SU-DHL-6 (cell line): ENCODE data around the gene RRAS2.

Experiments used
- H2AFZ ChIP-seq: fragments of 200-600 bp; sonication (generic); 2 replicates; pipeline ENCODE4 v1.6.1; 2014; ENCODE audit warnings: low read depth, mild to moderate bottlenecking, moderate library complexity, mixed read lengths, antibody characterized with exemption, low read length; ENCODE audit not compliant: severe bottlenecking
- H3F3A ChIP-seq: fragments of 200-600 bp; shearing (Covaris generic); 2 replicates; pipeline ENCODE4 v1.6.0; 2016; ENCODE audit warnings: antibody characterized with exemption, mild to moderate bottlenecking; ENCODE audit not compliant: insufficient read depth
- H3K27ac ChIP-seq: fragments of 200-600 bp; sonication (generic); 2 replicates; pipeline ENCODE4 v1.5.1; 2016; ENCODE audit warnings: low read depth, mild to moderate bottlenecking, low read length, moderate library complexity, mixed read lengths
- H3K27me3 ChIP-seq: fragments of 200-600 bp; sonication (generic), shearing (Covaris generic); 2 replicates; pipeline ENCODE4 v1.6.0; 2014; ENCODE audit warnings: mild to moderate bottlenecking, low read length
- H3K36me3 ChIP-seq: fragments of 200-600 bp; sonication (generic); 2 replicates; pipeline ENCODE4 v1.6.1; 2014; ENCODE audit warnings: mild to moderate bottlenecking, low read length, mixed read lengths
- H3K4me2 ChIP-seq: fragments of 300-600, 200-600 bp; shearing (Covaris generic), sonication (generic); 2 replicates; pipeline ENCODE4 v1.6.0; 2014; ENCODE audit warnings: low read length, low read depth, mild to moderate bottlenecking; ENCODE audit not compliant: poor library complexity, severe bottlenecking
- H3K4me3 ChIP-seq: fragments of 200-600 bp; sonication (generic); 2 replicates; pipeline ENCODE4 v1.5.1; 2014; ENCODE audit warnings: antibody characterized with exemption, low read length, mild to moderate bottlenecking, mixed read lengths; ENCODE audit not compliant: insufficient read depth, poor library complexity, severe bottlenecking
- H3K79me2 ChIP-seq: fragments of 200-600 bp; sonication (generic); 2 replicates; pipeline ENCODE4 v1.6.1; 2014; ENCODE audit warnings: mild to moderate bottlenecking, low read length, moderate library complexity; ENCODE audit not compliant: insufficient read depth
- H3K9ac ChIP-seq: fragments of 200-600 bp; sonication (generic); 2 replicates; pipeline ENCODE4 v1.7.0; 2014; ENCODE audit warnings: mild to moderate bottlenecking, low read length
- H3K9me2 ChIP-seq: fragments of 200-600 bp; sonication (generic); replicated peaks from 2 replicates; pipeline ENCODE4 v1.6.1; 2014; ENCODE audit warnings: low read length; ENCODE audit not compliant: insufficient read depth
- H3K9me3 ChIP-seq: fragments of 200-600 bp; sonication (generic); 2 replicates; pipeline ENCODE4 v1.6.1; 2014; ENCODE audit warnings: low read length, mixed read lengths; ENCODE audit not compliant: insufficient read depth
- H4K20me1 ChIP-seq: fragments of 200-600 bp; sonication (generic); 2 replicates; pipeline ENCODE4 v1.6.1; 2014; ENCODE audit warnings: low read depth, mild to moderate bottlenecking, antibody characterized with exemption, low read length, moderate library complexity, mixed read lengths
- CTCF ChIP-seq: fragments of 200-600 bp; sonication (generic); IDR thresholded peaks from one replicate; pipeline ENCODE4 v1.5.1; 2017; ENCODE audit warnings: antibody characterized with exemption, mild to moderate bottlenecking, low read length, moderate library complexity; ENCODE audit not compliant: insufficient read depth, poor library complexity, severe bottlenecking
- EZH2phosphoT487 ChIP-seq: fragments of 200-600 bp; sonication (generic), shearing (Covaris generic); conservative IDR thresholded peaks from 2 replicates; pipeline ENCODE4 v1.6.1; 2018; ENCODE audit warnings: mild to moderate bottlenecking, antibody characterized with exemption, low read length, moderate library complexity, mixed read lengths

RRAS2 gene

GRCh38 chr11:14308897-14309387 is 50.0 kb downstream of the RRAS2 start:
- Histone ChIP-seq H3K4me3 (peak overlapping the region; percentile 3), H3K36me3 (no peaks in the 10 kb centered on the region), H3K4me2 (peak overlapping the region; percentile 96), H3K27me3 (no peaks in the 10 kb centered on the region), H2AFZ (no peak overlapping the region), H3K9ac (peak overlapping the region; percentile 40), H3K79me2 (peaks cover 95% of the 10 kb centered on the region), H3K9me2 (no peaks in the 10 kb centered on the region), H4K20me1 (peaks cover 5% of the 10 kb centered on the region; the same call in 1 of the 2 replicates), H3F3A (peaks cover 68% of the 10 kb centered on the region), H3K27ac (peak overlapping the region; percentile 95), H3K9me3 (no peaks in the 10 kb centered on the region)
- TF ChIP-seq CTCF (no peak), EZH2phosphoT487 (no peak)

DNA sequence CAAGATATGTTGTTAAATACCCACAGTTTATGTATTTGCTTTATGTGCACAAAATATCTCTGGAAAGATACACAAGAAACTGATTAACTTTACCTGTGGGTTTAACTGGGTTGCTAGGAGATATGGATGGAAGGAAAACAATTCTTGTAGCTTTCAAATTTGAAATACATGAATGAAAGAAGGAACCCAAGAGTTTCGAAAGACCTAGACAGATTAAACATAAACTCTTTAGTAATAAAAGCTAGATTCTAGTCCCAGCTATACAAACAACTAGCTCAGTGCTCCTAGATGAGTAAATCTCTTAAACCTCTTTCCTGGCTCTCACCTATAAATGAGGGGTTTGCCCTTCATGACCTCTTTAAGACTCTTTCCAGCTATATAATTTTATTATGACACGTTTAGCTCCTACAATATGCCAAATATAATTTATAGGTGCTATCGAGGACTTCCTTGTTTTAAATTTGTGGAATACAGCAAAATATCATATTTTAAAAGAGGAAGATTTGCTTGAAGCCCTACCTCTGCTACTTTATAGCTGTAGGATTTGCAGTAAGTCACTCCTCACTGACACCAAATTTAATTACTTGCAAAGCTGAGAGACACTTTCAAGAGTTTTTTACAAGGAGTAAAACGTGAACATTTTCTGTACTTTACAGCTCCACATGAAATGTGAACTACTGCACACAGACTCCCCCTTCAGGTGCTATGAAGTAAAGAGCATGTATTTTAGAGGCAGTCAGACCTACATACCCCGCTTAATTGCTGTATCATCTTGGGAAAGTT is 50.7 kb downstream of the RRAS2 start:
- no peaks in the 10 kb centered on the region for H3K27me3 ChIP-seq
- peak overlapping the region; percentile 96 for H3K4me2 ChIP-seq
- H3F3A ChIP-seq = peaks cover 64% of the 10 kb centered on the region
- H4K20me1 ChIP-seq = peaks cover 5% of the 10 kb centered on the region; the same call in 1 of the 2 replicates
- H3K36me3 ChIP-seq = no peaks in the 10 kb centered on the region
- H3K27ac ChIP-seq = peak overlapping the region; percentile 95
- H3K4me3 ChIP-seq = no peak overlapping the region
- no peaks in the 10 kb centered on the region for H3K9me3 ChIP-seq
- peak overlapping the region; percentile 40 for H3K9ac ChIP-seq
- H3K9me2 ChIP-seq = no peaks in the 10 kb centered on the region
- TF ChIP-seq EZH2phosphoT487 (no peak), CTCF (peak; percentile 82)
- H3K79me2 ChIP-seq = peaks cover 95% of the 10 kb centered on the region
- no peak overlapping the region for H2AFZ ChIP-seq

- TF ChIP-seq EZH2phosphoT487 = no peak
- no peak for TF ChIP-seq CTCF
- peaks cover 100% of the 10 kb centered on the region for H3K79me2 ChIP-seq
- no peak overlapping the region for H3K9ac ChIP-seq
- H3K4me3 ChIP-seq = no peak overlapping the region
- H3F3A ChIP-seq = peaks cover 49% of the 10 kb centered on the region
- no peaks in the 10 kb centered on the region for H3K9me2 ChIP-seq
- no peak overlapping the region for H3K4me2 ChIP-seq
- H3K9me3 ChIP-seq = no peaks in the 10 kb centered on the region
- H3K27me3 ChIP-seq = no peaks in the 10 kb centered on the region
- no peak overlapping the region for H2AFZ ChIP-seq
- no peaks in the 10 kb centered on the region for H3K36me3 ChIP-seq
- no peak overlapping the region for H3K27ac ChIP-seq
- peaks cover 5% of the 10 kb centered on the region; the same call in 1 of the 2 replicates for H4K20me1 ChIP-seq
Measured at GRCh38 chr11:14306481-14306880, 52.5 kb downstream of the RRAS2 start.
